Colonic mucosa (tissue), 4 donors: ENCODE results near the gene CERKL. TPM values are rescaled to one million over a fixed set of nuclear protein-coding genes. Genes with fewer than 3 reads are reported as not detected.

ENCODE experiments used
- DNase-seq: peaks from one replicate; pipeline ENCODE4 v3.0.0-alpha.2; 2020
- H3K27ac ChIP-seq: fragments of 200-600 bp; one replicate; pipeline ENCODE4 v1.8.0; 2021
- H3K27me3 ChIP-seq: fragments of 200-600 bp; one replicate; pipeline ENCODE4 v1.8.0; 2021
- H3K36me3 ChIP-seq: fragments of 200-600 bp; one replicate; pipeline ENCODE4 v1.8.0; 2021
- H3K4me1 ChIP-seq: fragments of 200-600 bp; one replicate; pipeline ENCODE4 v1.8.0; 2021; ENCODE audit warnings: mild to moderate bottlenecking
- H3K4me3 ChIP-seq: fragments of 200-600 bp; one replicate; pipeline ENCODE4 v1.8.0; 2021
- H3K9ac ChIP-seq, 2 donors: one replicate each; pipeline ENCODE4 v1.7.0; 2013; ENCODE audit warnings: control low read depth in 2 of 2, low read depth in 2 of 2, low read length in 2 of 2
- H3K9me3 ChIP-seq: fragments of 200-600 bp; one replicate; pipeline ENCODE4 v1.8.0; 2021
- intact Hi-C: fragments of 100-400 bp; cut with DNase I; formaldehyde crosslinking; loops from one replicate; pipeline ENCODE4 v1.14.1; 2022
- total RNA-seq, 2 donors: library from RNA; stranded (reverse); fragmentation: NEBNext Ultra II Directional in 1 of 2; extraction: Animal tissue kit (Norgen Biotek cat#: 25700) in 1 of 2; gene quantifications; one replicate each; pipeline ENCODE4 v1.2.1, GENCODE V29; 2021
- TF ChIP-seq, protein P1 (sequence below): fragments of 200-600 bp; IDR thresholded peaks from one replicate; pipeline ENCODE4 v1.8.0; 2022; ENCODE audit warnings: antibody characterized with exemption, mild to moderate bottlenecking
- donor health status: healthy.
- donor health status: DM: no; HTN: no; CAD: no.
- donor health status: DM: no; HTN: no; CAD: no.

Gene CERKL
- total RNA-seq, 2 donors from 2014 or later: 0.20 to 0.24 TPM

DNA sequence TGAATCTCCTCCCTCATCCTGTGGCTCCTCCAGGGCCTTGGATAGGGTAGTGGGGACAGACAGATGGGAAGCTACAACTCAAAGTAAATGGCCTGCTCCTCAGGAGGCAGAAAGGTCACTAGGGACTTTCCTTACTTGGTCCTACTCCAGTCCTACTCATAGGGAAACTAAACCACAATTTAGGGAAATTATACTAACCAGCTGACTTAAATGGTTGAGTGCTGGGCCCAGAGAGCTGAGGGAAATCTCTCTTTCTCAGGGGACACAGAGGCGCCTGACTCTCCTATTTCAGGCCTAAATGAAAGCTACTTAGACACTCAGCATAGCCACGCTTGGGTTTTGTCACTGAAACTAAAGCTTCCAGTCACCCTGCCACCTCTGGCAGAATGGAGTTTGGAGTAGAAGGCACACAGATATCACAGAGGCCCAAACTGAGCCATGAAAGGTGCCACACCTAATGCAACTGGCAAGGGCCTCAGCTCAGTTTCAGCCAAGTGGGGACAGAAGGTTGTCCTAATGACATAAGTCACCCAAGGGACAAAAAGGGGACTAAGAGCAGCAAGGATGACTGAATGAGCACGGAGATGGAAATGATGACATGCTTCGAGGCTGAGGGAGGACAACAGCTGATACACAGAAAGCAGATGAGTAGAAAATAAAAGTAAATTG lies 24.0 kb downstream of the CERKL start:
- Histone ChIP-seq H3K27me3 (no peaks in the 10 kb centered on the region), H3K27ac (no peak overlapping the region), H3K36me3 (no peaks in the 10 kb centered on the region), H3K4me3 (no peak overlapping the region), H3K9ac (no peak overlapping the region), H3K4me1 (no peaks in the 10 kb centered on the region), H3K9me3 (no peaks in the 10 kb centered on the region)
- intact Hi-C loops: no loop called here
- DNase-seq: no peak
- TF ChIP-seq, protein P1, sequence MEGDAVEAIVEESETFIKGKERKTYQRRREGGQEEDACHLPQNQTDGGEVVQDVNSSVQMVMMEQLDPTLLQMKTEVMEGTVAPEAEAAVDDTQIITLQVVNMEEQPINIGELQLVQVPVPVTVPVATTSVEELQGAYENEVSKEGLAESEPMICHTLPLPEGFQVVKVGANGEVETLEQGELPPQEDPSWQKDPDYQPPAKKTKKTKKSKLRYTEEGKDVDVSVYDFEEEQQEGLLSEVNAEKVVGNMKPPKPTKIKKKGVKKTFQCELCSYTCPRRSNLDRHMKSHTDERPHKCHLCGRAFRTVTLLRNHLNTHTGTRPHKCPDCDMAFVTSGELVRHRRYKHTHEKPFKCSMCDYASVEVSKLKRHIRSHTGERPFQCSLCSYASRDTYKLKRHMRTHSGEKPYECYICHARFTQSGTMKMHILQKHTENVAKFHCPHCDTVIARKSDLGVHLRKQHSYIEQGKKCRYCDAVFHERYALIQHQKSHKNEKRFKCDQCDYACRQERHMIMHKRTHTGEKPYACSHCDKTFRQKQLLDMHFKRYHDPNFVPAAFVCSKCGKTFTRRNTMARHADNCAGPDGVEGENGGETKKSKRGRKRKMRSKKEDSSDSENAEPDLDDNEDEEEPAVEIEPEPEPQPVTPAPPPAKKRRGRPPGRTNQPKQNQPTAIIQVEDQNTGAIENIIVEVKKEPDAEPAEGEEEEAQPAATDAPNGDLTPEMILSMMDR: no peak

DNA sequence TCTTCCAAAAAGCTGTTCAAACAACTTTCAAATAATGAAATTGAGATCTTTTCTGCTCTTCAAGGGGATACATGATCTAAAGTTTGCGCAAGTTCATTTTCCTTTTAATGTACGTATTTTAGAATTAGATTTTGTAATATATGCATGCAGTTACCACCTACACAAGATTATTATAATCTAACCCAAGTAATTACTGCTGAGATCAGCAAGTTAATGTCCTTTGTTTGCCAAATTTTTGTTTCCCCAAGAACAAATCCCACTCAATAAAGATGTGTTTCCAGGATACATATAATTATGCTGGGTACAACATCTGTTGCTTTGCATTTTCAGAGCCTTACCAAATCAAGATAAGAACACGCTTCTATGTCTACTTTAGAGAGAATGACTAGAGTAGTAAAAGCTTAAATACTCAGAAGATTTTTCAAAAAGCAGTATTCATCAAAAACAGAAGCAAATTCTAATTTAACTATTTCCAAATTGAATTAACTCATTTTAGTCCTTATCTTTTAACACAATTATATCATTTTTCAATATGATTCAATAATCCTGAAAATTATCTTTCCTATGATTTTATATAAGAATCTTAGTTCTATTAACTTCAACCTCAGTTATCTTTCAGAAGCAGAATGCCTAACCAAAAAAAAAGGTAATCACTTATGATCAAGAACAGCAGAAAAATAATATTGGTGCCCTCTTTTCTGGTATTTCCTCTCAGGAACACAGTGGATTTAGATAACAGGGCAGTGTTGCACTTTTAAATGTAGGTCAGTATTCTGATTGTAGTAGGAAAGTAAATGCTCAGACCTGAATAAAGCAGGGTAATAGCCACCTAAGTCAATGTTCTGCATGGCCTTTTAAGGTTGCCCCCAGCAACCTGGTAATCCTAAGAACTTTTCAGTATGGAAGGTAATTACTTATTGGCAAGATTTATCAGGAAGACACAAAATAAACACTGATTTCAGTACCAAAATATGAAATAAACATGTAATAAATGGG lies 28.0 kb downstream of the CERKL start:
- Histone ChIP-seq H3K36me3 (no peaks in the 10 kb centered on the region), H3K27me3 (no peaks in the 10 kb centered on the region), H3K27ac (no peak overlapping the region), H3K4me3 (no peak overlapping the region), H3K4me1 (no peaks in the 10 kb centered on the region), H3K9me3 (no peaks in the 10 kb centered on the region), H3K9ac (no peak overlapping the region)
- TF ChIP-seq, protein P1: no peak
- no peak for DNase-seq
- intact Hi-C loops: no loop called here

DNA sequence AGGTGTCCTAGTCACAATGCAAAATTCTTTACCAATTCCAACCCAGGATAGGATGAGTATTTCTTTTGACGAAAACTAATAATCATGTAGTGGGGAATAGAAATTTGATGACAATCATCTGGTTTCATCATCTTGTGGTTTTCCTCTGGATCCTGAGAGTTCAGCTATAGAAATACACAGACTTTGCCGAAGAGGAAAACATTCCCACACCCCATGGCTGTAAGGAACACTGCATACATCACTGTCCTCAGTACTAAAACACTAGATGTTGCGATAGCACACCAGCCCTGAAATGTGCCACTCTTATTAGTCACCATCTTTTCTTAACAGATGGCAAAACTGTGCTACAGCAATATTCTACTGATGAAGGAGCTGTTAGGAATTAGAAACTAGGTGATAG lies 29.4 kb downstream of the CERKL start:
- Histone ChIP-seq H3K27me3 (no peaks in the 10 kb centered on the region), H3K27ac (no peak overlapping the region), H3K36me3 (no peaks in the 10 kb centered on the region), H3K9ac (no peak overlapping the region), H3K4me3 (no peak overlapping the region), H3K9me3 (no peaks in the 10 kb centered on the region), H3K4me1 (no peaks in the 10 kb centered on the region)
- no peak for DNase-seq
- TF ChIP-seq, protein P1: no peak
- intact Hi-C loops: no loop called here

DNA sequence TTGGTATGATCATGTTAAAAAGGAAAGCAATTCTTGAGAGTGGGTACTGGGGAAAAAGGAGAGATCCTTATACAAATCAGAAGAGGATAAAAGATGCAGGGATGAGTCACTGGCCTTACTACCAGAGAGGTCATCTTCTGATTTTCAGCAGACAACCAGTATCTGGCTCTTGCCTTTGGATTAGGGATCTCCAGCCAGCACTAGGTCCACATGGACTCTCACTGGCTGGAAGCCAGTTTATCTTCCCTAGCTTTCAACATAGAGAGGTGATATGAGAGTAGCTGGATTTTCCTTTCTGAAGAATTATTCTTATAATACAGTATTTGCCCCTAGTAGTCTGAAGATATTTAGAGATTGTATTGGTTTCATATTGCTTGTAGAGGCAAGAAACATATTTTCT lies 30.2 kb downstream of the CERKL start:
- Histone ChIP-seq H3K27me3 (no peaks in the 10 kb centered on the region), H3K36me3 (no peaks in the 10 kb centered on the region), H3K4me1 (no peaks in the 10 kb centered on the region), H3K27ac (no peak overlapping the region), H3K9me3 (no peaks in the 10 kb centered on the region), H3K9ac (no peak overlapping the region), H3K4me3 (no peak overlapping the region)
- DNase-seq: no peak
- TF ChIP-seq, protein P1: no peak
- intact Hi-C loops: no loop called here

DNA sequence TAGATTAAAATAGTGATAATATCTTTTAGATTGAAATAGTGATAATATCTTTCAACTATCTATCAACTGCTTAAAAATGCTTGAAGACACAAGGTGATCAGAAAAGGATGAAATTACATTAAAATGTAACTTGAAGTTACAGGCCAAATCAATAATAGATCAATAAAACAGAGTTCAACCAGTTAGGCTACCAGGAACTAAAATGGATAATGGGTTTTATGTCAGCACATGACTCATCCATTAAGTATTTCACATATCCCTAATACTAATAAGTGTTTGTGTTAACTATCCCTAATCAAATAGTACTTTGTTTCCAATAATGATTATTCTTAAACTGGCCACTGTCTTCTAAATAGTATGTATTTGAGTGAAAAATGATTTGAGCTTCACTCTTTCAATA lies 33.7 kb downstream of the CERKL start:
- TF ChIP-seq, protein P1: no peak
- no peak overlapping the region for H3K4me3 ChIP-seq
- H3K9ac ChIP-seq: no peak overlapping the region
- intact Hi-C loops: no loop called here
- H3K36me3 ChIP-seq: no peaks in the 10 kb centered on the region
- no peaks in the 10 kb centered on the region for H3K27me3 ChIP-seq
- H3K9me3 ChIP-seq: no peaks in the 10 kb centered on the region
- DNase-seq: no peak
- H3K27ac ChIP-seq: no peak overlapping the region
- H3K4me1 ChIP-seq: no peaks in the 10 kb centered on the region
